NCI-H446 treated with DMSO at 0.1 percent for 48 hours (cell line): ENCODE measurements around the gene RYR2.
"Not testable (repeated sequence)": the region's sequence is repeated elsewhere in the genome, so short reads cannot be mapped to it uniquely, and the experiment has no call there.

Source experiments
- DNase-seq: peaks from one replicate; lab custom pipeline; 2025; lab: John Stamatoyannopoulos, UW

Gene RYR2

DNA sequence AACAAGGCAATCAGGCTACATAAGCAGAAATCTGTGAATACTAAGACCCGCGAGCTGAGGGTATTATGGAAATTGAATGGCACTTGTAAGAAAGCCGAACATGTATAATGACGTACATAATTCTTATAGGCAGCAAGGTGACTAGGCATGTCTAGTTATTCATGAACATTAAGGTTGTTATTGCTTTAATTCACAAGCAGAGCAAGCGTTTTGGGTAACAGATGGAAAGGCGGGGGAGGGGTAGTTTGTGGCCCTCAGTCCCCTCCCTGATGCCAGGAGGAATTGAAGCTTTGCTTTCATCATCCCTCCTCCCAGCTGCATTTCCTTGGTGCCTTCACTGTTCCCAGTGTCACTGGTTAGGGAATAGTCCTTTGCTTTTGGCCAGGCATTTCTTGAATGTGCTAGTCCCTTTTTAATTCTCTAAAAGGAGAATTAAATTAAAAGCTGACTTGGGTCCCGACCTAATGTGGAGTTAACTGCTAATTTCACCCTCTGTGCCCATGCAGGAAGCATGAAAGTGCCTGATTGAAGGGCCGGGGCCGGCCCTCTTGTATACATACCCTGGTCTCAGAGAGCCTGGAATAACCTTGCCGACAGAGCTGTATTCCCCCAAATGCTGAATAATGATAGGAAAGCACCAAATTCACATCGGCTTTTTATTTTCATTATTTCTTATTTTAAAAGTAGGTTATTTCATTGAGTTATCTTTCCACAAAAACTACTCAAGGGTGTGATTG is 42.5 kb downstream of the RYR2 start:
- no peak for DNase-seq

- DNase-seq: no peak
These were observed 49.7 kb downstream of the RYR2 start for GRCh38 chr1:237091691-237092090.

DNA sequence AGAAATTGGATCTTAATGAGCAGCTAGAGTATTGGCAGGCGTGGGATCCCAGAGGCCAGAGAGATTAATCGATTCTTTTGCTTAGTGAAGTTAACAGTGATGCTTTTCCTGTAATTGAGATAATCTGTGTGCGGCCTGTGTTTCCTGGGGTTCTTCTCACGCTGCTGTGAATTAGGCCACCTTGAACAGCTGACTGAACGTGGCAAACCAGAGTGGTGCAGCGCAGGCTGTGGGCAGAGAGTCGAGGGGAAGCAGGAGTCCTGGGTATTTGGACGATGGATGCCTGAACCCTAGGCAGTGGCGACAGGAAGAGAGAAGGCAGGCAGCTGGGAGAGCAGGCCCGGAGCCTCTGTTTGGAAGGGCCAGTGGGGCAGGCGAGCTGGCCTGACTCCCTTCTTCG is 51.7 kb downstream of the RYR2 start:
- no peak for DNase-seq

DNA sequence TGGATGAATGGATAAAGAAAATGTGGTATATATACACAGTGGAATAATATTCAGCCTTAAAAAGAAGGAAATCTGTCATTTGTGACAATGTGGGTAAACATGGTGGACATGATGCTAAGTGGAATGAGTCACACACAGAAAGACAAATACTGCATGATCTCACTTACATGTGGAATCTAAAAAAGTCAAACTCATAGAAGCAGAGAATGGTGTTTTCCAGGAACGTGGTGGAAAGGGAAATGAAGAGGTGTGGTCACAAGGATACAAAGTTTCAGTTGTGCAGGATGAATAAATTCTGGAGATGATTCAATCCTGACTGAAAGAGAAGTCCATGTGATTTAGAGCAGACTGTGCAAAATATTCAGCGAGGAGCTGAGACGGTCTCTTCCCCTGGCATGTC is 56.6 kb downstream of the RYR2 start:
- DNase-seq: no peak

DNA sequence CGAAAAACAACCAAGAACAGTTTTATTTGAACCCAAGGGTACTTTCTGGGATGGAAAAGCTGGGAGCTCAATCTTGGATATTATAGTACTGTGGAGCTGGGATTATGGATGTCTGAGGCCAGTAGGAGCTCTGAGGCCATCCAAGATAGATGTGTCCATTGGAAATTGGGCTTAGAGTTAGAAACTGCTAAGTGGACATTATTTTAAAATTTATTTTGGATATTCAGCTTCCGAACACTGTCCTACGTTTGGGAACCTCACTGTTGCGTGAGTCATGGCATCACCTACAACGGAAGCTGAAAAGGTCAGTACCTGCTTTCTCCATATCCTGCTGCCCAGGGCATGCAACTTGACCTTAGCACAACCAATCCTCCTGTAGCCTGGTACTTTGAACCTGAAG is 61.0 kb downstream of the RYR2 start:
- DNase-seq: no peak

DNA sequence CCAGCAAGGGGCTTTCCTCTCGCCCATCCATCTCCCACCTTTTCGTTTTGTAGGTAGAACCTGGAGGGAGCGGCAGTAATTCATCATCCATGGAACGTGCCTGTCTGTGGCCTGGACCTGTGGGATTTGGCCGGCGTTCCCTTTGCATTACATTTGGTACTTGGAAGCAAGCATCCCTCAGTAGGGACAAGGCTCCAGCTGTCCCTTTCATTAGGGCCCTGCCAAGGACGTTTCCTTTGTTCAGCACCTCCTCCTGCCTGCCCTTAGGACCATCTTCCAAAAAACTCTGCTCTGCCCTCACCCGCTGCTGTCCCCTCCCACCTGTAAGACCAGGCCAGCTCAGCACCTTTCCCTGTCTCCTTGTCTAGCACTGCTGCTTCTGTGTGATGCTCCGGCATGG is 62.1 kb downstream of the RYR2 start:
- no peak for DNase-seq

GRCh38 chr1:237105826-237106225 is 63.8 kb downstream of the RYR2 start:
- DNase-seq: no peak

- DNase-seq: no peak
These were observed 66.5 kb downstream of the RYR2 start for GRCh38 chr1:237108297-237109040.

DNA sequence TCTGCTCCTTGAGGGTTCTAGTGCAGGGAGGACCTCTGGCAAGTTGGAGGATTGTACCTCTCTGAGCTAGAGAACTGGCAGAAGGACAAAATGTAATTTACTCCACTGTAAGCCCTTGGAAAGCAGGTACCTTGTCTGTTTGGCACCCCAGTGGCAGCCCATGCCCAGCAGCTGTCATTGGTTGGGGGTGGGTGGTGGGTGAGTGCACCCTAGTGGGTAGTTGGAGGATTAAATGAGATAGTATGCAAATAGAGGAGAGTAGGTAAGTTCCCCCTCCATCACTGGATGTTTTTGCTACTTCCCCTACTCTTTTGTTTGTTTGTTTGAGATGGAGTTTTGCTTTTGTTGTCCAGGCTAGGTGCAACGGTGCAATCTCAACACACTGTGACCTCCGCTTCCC is 69.8 kb downstream of the RYR2 start:
- no peak for DNase-seq

- no peak for DNase-seq
These were observed 70.7 kb downstream of the RYR2 start for GRCh38 chr1:237112663-237113062.

GRCh38 chr1:237115035-237115434 is 73.1 kb downstream of the RYR2 start:
- DNase-seq: no peak

- DNase-seq: no peak
These were observed 77.1 kb downstream of the RYR2 start for GRCh38 chr1:237119091-237119490.

DNA sequence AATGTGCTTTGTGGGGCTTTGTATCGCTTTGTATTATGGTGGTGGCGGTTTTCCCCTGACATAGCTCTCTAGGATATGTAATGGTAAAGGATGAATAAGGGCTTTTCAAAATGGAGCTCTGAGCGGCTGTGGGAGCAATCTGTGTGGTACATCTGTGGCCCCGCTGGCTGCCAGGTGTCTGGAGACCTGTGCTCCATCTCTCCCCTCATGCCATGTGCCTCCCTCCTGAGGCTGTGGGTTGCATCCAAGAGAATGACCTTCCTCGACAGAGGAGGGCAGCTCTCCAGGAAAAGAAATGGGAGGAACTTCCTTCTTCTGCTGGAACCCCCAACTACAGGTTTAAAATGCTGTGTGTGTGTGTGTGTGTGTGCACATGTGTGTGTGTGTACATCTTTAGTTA is 78.7 kb downstream of the RYR2 start:
- no peak for DNase-seq

GRCh38 chr1:237124856-237125462 is 83.0 kb downstream of the RYR2 start:
- DNase-seq: no peak

GRCh38 chr1:237126180-237126579 is 84.2 kb downstream of the RYR2 start:
- no peak for DNase-seq

DNA sequence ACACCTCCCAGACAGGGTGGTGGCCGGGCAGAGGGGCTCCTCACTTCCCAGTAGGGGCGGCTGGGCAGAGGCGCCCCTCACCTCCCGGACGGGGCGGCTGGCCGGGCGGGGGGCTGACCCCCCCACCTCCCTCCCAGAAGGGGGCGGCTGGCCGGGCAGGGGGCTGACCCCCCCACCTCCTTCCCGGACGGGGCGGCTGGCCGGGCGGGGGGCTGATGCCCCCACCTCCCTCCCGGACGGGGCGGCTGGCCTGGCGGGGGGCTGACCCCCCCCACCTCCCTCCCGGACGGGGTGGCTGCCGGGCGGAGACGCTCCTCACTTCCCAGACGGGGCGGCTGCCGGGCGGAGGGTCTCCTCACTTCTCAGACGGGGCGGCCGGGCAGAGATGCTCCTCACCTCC is 85.3 kb downstream of the RYR2 start:
- not testable (repeated sequence) for DNase-seq

DNA sequence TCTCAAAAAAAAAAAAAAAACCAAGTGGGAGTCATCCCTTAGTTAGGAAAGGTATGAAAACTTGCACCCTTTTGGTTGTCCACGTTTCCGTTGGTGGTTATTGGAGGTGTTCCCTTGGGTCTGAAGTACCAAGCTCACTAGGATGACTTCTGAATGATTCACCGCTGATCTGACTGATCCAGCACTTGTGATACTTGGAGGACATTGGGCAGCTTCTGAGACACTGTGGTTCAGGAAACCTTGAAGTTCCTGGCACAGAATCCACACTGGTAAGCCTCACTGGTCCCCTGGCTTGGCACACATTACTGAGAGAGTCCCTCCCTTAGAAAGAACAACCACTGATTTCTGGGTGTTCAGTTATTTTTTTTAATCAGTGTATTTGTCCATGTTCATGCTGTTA is 91.9 kb downstream of the RYR2 start:
- DNase-seq: no peak

DNA sequence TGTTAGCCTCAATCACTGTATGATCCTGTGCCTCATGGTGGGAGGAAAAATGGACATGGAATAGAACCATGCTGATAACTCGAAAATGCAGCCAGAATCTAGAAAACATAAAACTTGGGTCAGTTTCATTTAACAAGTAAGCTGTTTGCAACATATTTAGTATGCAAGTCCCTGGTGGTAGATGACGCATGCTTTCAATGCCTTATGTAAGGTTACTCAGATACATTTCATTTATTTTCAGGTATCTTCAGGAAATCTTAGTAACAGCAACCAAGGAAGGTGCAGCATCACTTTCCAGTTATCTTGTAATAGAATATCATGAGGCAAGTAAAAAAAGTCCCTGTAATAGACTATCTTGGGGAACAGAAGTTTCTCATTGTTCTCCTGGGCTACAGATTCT is 92.9 kb downstream of the RYR2 start:
- DNase-seq: no peak

DNA sequence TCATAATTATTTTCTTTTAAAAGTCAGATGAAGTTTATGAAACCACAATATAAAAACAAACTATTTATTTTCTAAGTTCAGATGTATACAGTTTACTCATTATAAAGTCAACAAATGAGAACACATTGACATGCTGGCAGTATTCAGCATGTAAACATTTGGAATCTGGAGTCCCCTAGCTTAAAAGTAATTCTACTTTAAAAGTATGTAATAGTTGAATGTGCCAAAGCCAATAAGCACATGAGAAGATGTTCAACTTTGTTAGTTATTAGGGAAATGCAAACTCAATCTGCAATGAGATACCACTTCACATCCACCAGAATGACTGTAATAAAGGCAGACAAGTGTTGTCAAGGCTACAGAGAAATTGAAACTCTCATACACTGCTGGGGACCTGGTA is 96.6 kb downstream of the RYR2 start:
- no peak for DNase-seq

GRCh38 chr1:237139732-237140131 is 97.7 kb downstream of the RYR2 start:
- DNase-seq: no peak

DNA sequence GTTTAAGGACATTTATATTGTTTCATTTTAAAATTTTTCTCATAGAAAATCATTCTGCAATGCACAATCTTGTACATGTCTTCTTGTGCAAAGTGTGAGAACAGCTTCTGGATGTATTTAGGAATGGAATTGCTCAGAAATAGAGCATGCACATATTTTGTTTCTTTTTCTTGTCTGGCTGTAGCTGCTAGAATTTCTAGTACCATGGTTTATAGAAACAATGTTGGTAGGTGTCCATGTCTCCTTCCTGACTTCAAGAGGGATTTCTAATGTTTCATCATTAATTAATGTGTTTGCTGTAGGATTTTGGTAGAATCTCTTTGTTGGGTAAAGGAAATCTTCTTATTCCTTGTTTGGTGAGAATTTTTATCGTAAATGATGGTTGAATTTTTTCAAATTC is 99.0 kb downstream of the RYR2 start:
- no peak for DNase-seq

GRCh38 chr1:237141502-237141901 is 99.5 kb downstream of the RYR2 start:
- DNase-seq: no peak

DNA sequence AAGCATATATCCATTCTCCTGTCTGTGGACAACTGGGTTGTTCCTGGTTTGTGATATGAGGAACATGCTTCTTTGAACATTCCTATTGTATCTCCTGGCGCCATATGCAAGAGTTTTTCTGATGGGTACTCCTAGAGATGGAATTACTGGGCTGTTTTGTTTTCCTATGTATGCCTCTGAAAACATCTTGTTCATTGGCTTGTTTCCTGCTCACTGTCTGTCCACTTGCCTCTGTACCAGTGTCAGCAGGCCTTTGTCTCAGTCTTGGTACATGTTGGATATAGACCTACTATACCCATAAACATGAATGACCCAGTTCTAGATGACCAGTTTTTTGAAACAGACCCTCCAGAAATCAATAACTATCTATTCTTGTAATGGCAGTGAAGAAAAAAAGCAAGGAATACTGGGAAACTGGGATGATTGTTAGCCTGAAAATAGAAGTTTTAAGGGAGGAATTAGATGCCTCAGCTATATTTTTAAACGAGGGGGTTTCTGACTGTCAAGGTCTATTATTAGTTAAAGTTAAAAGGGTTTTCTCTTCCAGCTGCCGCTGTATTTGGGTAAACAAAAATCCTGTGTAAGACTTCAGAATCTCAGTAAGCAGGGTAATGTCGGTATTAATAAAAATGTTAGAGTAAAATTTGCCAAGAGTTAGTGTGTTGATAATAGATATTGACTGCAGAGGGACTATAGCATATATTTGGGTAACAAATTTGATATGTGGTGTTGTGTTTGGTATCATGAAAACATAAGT is 103.6 kb downstream of the RYR2 start:
- DNase-seq: no peak
